GM18867 (cell line): ENCODE results near the gene TMEM145.
"Not testable (repeated sequence)": the region's sequence is repeated elsewhere in the genome, so short reads cannot be mapped to it uniquely, and the experiment has no call there.

Source experiments
- ATAC-seq: cut with Tn5 transposase; IDR thresholded peaks from one replicate; pipeline ENCODE4 v1.9.1; 2021; ENCODE audit warnings: mild to moderate bottlenecking, moderate library complexity; ENCODE audit not compliant: unreplicated experiment

TMEM145 gene

GRCh38 chr19:42313096-42313839 is at the start of gene TMEM145:
TSS of gene TMEM145 (plus strand) at chr19:42313309. CDS start at chr19:42313377, 68 bp downstream.
- no peak for ATAC-seq

DNA sequence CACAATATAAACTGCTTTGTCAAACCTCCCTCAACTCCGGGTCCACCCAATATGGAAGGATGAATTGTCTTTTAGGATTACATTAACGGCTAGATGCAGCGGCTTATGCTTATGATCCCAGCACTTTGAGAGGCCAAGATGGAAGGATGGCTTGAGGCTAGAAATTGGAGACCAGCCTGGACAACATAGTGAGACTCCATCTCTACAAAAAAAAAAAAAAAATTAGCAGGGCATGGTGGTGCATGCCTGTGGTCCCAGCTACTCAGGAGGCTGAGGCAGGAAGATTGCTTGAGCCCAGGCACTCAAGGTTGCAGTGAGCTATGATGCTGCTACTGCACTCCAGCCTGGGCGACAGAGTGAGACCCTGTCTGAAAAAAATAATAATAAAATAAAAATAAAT is 47.0 kb upstream of the TMEM145 start:
- ATAC-seq, result not testable (repeated sequence)

DNA sequence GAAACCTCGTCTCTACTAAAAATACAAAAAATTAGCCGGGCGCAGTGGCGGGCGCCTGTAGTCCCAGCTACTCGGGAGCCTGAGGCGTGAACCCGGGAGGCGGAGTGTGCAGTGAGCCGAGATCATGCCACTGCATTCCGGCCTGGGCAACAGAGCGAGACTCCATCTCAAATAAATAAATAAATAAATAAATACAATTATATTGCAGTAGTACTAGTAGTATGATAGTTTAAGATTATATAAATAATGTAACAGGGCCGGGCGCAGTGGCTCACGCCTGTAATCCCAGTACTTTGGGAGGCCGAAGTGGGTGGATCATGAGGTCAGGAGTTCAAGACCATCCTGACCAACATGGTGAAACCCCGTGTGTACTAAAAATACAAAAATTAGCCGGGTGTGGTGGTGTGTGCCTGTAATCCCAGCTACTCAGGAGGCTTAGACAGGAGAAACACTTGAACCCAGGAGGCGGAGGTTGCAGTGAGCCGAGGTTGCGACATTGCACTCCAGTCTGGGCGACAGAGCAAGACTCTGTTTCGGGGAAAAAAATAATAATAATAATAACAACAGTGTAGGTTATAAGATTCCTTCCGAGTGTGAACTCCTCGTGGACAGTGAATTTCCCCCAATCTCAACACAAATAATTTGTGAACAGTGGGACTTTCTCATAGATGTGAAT is 46.0 kb upstream of the TMEM145 start:
- not testable (repeated sequence) for ATAC-seq

DNA sequence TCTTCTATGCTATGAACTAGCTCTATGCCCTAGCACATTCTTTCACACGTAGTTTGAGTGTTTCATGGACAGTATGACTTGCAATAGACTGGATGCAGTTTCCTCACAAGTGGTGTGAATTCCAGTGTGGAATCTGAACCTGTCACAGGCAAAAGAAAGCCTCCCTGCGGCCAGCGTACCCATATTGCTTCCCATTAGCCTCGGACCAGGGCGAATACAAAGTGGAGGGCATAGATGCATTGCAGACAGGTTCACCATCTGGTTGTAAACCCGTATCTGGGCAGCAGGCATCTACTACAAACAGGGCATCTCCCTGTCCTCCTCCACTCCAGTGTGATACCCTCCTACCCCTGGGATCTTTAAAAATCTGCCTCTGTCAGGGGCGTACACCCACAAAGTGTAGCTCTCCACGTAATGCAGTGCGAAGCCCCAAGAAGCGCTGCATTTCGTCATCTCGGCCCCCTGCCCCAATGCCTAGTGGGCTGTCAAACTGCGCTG is 45.4 kb upstream of the TMEM145 start:
- ATAC-seq, result no peak

DNA sequence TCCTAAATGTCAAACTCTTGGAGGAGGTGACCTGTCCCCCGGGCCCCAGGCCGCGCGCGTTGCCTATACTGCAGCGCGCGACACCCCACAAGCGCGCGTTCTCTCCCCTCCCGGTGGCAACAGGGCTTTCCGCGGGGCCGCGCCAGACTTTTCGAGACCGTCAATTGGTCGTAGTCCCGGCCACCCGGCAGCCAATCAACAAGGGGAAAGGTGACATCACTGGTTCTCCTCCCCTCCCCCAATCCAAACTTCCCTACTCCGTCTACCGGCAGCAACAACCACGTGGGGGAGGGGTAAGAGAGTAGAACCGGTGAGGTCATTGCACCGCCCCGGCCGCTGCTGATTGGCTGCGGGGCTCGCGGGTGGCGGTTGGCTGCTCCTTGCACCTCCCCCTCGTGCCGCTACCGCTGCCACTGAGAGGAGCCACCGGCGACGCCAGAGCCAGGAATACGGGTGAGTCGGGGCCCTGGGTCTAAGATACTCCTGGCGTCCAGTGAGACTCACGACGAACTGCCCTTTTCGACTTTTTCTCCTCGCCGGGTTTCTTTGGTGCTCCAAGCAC is 44.9 kb upstream of the TMEM145 start:
- ATAC-seq, result peak; percentile 57

DNA sequence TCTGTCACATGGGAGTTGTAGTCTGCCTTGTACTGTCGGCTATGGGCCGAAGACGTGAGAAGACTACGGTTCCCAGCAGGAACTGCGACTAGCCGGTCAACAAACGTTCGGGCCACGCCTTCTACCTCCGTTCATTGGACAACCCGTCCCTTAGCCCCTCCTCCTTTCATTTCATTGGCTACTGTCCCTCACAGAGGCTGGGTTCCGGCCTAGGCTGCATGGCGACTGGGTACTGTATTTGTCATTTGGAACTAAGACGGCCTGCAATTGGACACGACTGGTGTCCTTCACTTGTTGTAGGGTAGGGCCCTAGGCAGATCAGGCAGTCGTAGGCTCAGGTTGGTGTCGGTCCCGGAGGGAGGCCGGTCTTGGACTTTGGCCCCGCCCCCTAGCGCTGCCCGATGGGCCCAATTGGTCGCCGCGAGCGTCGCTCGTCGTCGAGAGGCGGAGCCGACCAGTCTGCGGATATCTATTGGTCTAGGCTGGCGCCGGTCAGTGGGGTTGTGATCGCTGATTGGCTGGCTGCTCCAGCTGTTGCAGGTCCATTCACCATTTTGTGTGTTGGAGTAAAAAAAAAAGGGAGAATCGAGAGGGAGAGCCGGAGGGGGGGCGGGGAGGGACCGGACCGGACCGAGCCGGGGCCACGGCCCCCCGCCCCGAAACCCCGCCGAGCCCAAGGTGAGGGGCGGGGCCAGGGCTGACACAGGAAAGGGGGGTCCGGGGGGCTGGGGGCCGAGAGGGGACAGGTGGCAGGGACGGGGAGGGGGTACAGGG is 44.2 kb upstream of the TMEM145 start, which contains the start of gene CIC:
TSS of gene CIC (plus strand) at position 549 of the 774 bp plus-strand sequence. CDS start 2,532 bp downstream, outside the sequence.
- ATAC-seq, result peak; percentile 78

DNA sequence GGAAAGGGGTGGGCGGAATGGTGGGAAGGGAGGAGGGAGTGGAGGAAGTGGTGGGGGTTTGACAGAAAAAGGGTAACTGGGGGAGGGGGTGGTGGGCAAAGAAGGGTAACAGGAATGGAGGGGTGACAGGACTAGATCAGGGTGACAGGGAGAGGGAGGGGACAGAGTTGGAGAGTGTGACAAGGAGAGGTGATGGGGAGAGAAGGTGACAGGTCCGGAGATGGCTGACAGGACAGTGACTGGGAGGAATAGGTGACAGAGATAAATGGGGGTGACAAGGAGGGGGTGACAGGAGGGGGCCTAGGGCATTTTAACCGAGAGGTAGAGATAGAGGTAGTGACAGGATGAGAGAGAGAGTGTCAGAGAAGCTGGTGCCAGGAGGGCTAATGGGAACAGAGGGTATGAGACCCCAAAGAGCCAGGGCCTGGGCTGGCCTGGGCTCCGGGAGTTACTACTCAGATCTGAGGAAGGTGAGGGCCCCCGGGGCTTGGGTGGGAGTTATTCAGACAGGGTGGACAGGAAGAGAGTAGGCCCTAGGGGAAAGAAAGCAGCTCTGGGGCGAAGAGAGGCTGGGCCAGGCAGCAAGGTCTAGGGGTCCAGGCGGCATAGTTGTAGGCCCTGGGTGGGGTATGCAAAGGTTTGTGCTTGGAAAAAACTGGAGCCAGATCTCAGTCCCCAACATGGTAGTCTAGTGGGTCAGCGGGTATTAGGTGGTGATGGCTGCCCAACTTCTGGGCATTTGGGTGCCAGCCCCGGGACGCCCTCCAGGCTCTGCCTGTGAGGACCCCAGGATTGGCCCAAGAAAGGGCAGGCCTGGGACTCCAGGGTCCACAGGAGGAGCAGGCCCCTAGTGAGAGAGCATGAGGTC is 43.4 kb upstream of the TMEM145 start:
- ATAC-seq, result no peak

DNA sequence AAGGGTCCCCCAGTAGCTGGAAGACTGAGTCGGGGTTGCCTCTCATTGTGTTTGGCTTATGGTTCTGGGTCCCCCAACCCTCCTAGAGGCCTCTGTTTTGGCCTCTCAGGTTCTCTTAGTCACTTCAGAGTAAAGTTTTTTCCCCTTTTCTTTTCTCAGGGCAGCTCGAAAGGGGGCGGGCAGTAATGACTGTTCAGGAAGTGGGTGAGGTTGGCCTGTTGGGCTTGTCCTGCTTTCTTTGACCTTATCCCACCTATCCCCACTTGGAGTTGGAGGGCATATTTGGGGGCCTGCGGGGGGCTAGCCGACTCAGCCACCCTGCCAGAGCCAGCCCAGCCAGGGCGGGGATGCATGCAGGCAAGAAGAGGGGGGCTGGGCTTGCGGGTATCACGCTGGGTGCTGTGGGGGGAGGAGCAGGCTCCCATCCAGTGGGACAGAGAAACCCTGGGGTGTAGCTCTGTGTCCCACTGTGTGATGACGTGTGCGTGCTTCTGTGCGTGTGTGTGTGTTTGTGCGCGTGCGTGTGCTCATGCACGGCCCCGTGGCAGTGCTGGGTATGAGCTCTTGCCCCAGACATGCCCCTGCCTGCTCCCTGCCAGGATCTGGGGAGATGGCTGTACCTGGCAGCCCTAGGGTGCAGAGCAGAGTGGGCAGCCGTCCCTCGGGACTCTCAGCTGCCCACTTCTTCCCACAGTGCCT is 42.6 kb upstream of the TMEM145 start:
- no peak for ATAC-seq

DNA sequence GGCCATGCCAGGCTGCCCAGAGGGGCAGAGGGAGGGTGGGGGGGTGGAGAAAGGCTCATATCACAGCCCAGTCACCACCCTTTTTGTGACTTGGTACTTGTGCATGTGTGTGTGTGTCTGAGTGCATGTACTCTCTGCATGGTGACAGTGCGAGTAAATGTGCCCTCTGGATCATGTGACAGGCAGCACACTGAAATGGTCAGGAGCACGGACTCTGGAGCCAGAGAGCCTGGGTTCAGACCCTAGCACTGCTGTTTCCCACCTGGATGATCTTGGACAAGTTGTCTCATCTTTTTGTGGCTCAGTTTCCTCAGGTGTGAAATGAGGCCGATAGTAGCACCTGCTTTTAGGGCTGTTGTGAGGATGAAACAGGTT is 42.1 kb upstream of the TMEM145 start:
- ATAC-seq, result no peak

GRCh38 chr19:42271861-42272534 is 41.1 kb upstream of the TMEM145 start:
- no peak for ATAC-seq

DNA sequence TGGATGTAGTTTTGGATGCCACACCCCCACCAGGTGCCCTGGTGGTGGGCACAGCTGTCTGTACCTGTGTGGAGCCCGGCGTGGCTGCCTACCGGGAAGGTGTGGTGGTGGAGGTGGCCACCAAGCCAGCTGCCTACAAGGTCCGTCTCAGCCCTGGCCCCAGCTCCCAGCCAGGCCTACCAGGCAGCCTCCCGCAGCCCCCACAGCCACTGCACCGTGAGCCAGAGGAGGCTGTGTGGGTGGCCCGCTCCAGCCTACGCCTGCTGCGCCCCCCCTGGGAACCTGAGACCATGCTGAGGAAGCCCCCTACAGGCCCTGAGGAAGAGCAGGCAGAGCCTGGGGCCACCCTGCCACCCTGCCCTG is 40.6 kb upstream of the TMEM145 start:
- no peak for ATAC-seq

DNA sequence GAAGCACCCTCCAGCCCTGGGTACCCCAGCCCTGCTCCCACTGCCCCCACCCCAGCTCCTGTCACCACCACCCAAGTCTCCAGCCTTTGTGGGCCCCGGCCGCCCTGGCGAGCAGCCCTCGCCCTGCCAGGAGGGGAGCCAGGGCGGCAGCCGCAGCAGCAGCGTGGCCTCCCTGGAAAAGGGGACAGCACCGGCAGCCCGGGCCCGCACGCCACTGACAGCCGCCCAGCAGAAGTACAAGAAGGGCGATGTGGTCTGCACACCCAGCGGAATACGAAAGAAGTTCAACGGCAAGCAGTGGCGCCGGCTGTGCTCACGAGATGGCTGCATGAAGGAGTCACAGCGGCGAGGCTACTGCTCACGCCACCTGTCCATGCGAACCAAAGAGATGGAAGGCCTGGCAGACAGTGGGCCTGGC is 40.1 kb upstream of the TMEM145 start:
- no peak for ATAC-seq

DNA sequence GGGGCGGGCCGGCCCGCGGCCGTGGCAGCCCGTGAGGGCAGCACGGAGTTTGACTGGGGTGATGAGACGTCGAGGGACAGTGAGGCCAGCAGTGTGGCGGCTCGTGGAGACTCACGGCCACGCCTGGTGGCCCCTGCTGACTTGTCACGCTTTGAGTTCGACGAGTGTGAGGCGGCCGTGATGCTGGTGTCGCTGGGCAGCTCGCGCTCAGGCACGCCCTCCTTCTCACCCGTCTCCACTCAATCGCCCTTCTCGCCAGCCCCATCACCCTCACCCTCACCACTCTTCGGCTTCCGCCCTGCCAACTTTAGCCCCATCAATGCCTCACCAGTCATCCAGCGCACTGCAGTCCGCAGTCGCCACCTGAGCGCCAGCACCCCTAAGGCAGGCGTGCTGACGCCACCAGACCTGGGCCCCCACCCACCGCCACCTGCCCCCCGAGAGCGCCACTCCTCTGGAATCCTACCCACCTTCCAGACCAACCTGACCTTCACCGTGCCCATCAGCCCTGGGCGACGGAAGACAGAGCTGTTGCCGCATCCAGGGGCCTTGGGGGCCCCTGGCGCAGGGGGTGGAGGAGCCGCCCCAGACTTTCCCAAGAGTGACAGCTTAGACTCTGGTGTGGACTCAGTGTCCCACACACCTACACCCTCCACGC is 39.6 kb upstream of the TMEM145 start:
- ATAC-seq, result no peak

DNA sequence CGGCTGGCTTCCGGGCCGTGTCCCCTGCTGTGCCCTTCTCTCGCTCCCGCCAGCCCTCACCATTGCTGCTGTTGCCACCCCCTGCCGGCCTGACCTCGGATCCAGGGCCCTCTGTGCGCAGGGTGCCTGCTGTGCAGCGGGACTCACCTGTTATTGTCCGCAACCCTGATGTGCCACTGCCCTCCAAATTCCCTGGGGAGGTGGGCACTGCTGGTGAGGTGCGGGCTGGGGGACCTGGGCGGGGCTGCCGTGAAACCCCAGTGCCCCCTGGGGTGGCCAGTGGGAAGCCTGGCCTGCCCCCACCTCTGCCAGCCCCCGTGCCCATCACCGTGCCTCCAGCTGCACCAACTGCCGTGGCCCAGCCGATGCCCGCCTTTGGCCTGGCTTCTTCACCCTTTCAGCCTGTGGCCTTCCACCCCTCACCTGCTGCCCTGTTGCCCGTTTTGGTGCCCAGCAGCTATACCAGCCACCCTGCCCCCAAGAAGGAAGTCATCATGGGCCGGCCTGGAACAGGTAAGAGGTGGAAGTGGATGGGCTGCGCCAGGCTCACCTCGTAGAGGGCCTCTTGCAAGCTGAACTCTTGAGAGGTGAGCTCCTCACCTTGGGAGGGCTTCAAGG is 38.9 kb upstream of the TMEM145 start:
- ATAC-seq, result no peak

DNA sequence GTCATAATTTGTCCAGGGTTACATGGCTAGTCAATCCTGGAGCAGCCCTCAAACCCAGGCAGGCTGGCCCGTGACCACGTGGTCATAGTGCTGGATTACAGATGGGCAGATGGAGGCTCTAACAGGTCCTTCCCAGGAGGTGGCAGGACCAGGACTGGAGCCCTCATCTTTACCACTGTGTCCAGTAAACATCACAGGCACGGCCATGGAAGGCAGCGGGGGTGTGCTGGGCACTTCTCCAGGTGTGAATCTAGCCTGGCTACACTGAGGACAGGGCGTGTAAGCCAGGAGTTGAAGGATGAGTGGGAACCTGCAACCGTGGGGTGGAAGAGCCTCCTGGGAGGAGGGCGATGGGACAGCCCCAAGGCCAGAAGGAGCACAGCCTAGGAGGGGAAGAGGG is 38.0 kb upstream of the TMEM145 start:
- no peak for ATAC-seq

DNA sequence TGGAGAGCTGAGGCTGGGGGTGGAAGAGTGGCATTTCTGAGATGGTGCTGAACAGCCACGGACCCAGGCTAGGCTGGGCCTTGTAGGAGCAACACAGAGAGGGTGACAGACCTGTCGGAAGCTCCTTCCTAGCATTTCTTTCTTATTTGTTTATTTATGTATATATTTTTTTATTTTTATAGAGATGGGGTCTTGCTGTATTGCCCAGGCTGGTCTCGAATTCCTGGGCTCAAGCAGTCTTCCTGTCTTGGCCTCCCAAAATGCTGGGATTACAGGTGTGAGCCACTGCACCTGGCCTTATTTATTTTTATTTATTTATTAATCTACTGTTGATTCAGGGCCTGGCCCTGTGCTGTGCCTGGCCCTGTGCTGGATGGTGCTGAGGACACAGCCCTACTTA is 37.6 kb upstream of the TMEM145 start:
- no peak for ATAC-seq

DNA sequence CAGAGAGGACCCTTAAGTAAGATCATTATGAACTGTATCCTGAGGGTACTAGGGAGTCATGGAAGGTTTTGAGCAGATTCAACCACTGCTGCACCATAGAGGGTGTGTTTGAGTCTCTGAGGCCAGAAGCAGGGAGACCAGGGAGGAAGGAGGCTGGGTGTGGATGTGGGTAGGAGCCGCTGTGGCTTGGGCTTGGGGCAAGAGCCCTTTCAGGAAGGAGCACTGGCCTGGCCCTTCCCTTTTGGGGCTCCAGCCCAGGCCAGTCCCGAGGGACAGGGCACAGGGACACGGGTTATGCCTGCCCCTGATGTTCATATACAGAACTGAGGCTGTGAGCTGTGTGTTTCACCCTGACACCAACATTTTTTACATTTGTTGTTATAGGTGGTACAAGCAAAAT is 36.8 kb upstream of the TMEM145 start:
- no peak for ATAC-seq

DNA sequence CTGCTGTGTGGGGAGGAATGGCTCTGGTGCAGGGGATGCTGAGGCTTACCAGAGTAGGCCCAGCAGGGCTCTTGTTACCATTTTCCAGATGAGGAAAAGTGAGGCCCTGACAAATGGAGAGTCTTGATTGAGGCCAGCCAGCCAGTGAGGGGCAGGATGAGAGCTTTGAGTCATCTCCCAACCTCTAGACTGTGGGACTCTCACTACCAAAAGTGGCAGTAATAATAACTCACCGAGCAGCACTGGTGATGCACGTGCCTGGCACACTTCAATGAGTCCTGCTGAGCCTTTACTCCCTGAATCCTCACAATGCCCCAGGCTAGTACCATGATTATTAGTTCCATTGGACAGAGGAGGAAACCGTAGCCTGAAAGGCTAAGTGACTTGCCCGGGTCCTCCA is 36.3 kb upstream of the TMEM145 start:
- ATAC-seq, result no peak
